GM19239 (cell line): ENCODE results near the gene PPL.
"Not testable (repeated sequence)": the region's sequence is repeated elsewhere in the genome, so short reads cannot be mapped to it uniquely, and the experiment has no call there.

Experiments
- DNase-seq: peaks from one replicate; pipeline ENCODE4 v3.0.0; 2011; ENCODE audit warnings: low spot score; ENCODE audit not compliant: insufficient read length
- FAIRE-seq: peaks from 2 replicates; lab custom pipeline; 2011; peaks lifted over from hg19 to GRCh38; lab: Jason Lieb, UNC

The PPL gene

GRCh38 chr16:4936991-4937781 is at the start of gene PPL:
PPL (minus strand) TSS chr16:4937148; CDS start chr16:4937045, 103 bp downstream.
- DNase-seq (no peak), FAIRE-seq (no peak)

DNA sequence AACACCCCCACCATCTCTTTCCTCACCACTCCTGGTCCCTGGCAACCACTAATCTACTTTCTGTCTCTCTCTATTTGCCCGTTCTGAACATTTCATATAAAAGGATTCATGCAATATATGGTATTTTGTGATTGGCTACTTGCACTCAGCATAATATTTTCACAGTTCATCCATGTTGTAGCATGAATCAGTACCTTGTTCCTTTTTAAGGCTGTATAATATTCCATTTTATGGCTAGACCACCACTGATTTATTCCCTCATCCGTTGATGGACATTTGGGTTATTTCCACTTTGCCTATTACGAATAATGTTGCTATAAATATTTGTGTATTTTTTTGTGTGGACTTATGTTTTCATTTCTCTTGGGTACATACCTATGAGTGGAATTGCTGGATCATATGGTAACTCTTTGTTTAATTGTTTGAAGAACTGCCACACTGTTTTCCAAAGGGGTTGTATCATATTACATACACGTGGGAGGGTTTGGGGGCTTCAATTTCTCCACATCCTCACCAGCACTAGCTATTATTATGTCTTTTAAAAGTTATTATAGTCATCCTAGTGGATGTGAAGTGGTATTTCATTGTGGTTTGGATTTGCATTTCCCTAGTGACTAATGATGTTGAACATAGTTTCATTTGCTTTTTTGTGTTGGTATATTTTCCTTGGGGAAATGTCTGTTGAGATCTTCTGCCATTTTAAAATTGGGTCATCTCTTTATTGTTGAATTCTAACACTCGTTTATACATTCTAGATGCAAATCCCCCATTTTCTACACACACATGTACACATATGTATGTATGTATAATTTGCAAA is 47.4 kb upstream of the PPL start:
- FAIRE-seq, result no peak
- DNase-seq, result no peak

DNA sequence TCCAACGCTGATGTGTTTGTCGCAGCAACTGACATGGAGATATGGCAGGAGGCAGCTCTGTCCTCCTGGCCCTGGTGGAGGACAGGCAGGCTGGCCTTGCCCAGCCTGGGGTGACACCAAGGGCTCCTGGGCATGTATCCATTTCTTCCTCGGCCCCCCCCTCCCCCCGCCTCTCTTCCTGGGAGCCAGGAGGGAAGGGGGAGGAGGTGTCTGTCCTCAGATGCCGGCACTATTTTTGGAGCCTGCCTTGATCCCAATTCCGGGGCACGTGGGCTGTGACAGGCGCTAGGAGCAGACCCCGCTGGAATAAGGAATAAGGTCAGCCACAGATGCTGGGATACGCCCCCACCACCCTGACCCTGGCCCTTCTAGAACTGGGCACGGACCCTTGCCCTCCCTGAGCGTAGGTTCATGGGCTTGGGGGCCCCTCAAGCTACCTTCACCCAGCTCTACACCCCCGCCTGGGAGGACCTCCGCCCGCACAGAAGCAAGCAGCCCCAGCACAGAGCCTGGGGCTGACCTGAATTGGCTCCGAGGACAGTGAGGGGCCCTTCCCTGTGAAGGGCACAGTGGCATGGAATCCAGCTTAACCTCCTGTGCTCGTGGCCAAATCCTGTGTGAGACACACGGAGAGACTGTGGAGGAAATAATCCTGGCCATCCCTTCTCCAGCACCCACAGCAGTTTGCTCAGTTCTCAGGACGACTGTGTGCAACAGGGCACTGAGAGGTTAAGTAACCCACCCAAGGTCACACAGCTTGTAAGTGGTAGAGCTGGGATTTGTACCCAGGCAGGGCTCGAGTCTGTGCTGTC is 45.3 kb upstream of the PPL start:
- DNase-seq, result no peak
- no peak for FAIRE-seq

DNA sequence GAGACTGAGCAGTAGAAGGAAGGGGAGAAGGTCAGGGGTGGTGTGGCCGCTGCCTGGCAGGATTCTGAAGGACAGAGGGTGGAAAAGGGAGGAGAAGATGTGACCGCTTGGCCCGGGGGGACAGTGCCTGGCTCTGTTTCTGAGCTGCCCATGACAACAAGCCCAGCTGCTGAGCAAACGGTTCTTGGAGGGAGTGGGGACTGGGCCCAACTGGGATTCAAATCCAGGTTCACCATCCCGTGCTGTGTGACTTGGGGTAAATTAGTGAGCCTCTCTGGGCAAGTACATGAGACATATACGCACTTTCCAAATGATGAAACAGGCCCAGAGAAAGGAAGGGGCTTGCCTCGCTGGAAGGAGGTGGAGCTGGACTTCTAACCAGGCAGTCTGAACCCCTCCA is 44.5 kb upstream of the PPL start:
- no peak for DNase-seq
- no peak for FAIRE-seq

DNA sequence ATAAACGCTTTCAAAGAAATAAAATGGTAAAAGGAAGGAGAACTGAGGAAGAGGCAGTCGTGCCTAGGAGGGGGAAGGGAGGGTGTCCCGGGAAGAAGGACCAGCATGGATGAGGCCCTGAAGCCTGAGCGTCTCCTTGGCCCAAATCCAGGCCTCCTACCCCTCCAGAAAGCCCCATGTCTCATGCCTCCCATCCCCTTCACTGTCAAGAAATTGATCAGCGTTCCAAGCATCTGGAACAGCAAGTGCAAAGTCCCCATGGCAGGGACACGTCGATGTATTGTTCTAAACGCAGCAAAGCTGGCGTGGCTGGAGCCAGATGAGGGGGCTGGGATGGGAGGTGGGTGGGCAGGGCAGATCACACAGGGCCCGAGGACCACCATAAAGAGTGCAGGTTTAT is 43.7 kb upstream of the PPL start:
- DNase-seq (no peak), FAIRE-seq (no peak)

- FAIRE-seq (no peak), DNase-seq (no peak)
These were observed 43.0 kb upstream of the PPL start for GRCh38 chr16:4979736-4980660.

- FAIRE-seq (no peak), DNase-seq (no peak)
These were observed 42.2 kb upstream of the PPL start for GRCh38 chr16:4979164-4979563.

DNA sequence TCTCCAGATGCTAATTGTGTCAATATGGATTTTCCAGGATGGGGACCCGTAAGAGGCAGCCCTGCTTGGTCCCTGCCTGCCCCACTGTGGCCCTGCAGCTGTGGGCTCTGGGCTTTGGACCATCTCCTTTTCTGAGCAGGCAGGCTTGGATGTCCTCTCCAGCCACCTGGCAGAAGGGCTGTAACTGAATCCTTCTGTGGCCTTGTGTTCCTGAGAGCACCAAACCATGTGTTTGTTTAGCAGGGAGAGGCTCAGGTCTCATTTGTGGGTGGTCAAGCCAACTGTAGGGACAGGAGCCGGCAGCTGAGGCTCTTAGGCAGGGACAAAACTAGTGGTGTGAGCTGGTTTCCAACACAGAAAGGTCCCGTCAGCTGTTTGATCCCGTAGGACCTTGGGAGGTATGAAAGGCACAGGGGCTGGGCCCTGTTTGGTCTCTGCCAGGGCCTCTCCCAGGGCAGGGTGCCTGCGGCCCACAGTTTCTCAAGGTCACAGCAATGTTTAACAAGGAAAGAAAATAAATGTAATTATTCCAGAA is 39.7 kb upstream of the PPL start:
- DNase-seq (no peak), FAIRE-seq (no peak)

- FAIRE-seq (no peak), DNase-seq (peak; percentile 68)
These were observed 39.1 kb upstream of the PPL start for GRCh38 chr16:4976079-4976478.

- DNase-seq (no peak), FAIRE-seq (no peak)
These were observed 36.1 kb upstream of the PPL start for GRCh38 chr16:4972938-4973587.

GRCh38 chr16:4970010-4970409 is 33.1 kb upstream of the PPL start:
- no peak for FAIRE-seq

DNA sequence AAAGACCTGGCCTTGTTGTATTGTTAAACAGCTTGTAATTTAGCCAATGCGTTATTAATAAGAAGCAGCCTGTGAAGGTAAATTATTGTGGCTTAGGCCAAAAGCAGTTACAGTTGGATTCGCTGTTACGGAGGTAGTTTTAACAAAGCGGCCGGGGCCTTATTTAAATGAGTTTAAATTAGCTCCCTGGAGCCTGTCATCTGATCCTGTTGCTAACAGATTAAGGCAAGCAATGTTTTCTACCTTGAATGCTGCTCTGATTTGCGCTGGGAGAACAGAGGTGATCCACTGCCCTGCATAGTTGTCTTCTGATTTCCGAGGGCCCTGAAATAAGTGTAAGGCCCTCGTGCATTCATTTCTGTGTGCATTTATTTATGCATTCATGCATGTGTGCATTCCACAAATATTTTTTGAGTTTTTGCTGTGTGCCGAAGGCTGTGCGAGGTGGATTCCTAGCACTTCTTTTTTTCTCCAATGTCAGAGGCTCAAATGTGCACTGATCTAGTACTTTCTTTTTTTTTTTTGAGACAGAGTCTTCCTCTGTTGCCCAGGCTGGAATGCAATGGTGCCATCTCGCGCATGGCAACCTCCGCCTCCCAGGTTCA is 32.0 kb upstream of the PPL start:
- no peak for FAIRE-seq

More at GRCh38 chr16:4970010-4970409, 33.1 kb upstream of the PPL start:
- no peak for DNase-seq

GRCh38 chr16:4968278-4968677 is 31.3 kb upstream of the PPL start:
- FAIRE-seq, result not testable (repeated sequence)

More for the DNA sequence above, 32.0 kb upstream of the PPL start:
- no peak for DNase-seq

GRCh38 chr16:4966736-4967453 is 29.9 kb upstream of the PPL start:
- FAIRE-seq (no peak), DNase-seq (no peak)

More at GRCh38 chr16:4968278-4968677, 31.3 kb upstream of the PPL start:
- not testable (repeated sequence) for DNase-seq

GRCh38 chr16:4963527-4963926 is 26.6 kb upstream of the PPL start:
- DNase-seq, FAIRE-seq: not testable (repeated sequence)

- no peak for FAIRE-seq
These were observed 25.8 kb upstream of the PPL start for GRCh38 chr16:4962716-4963115.

DNA sequence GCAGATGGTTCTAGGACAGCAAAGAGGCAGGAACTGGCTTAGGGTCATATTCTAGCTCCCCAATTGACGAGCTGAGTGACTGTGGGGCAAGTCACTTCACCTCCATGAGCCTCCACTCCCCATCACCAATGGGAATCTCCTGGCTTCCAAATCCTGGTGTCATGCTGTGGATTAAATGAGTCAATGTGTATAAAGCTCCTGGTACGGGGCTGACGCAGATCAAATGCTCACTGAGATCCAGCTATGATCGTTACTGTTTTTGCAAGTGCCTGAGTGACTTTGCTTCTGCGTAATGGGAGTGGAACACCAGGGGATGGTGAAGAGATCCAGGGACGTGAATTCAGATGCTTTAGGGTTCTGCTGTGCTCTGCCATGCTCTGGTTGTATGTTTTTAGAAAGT is 23.6 kb upstream of the PPL start:
- DNase-seq (no peak), FAIRE-seq (no peak)

More at GRCh38 chr16:4962716-4963115, 25.8 kb upstream of the PPL start:
- DNase-seq, result no peak
